Suppressor macrophage treated with lipopolysaccharide for 1 hour (primary cell): Measurements from ENCODE around the gene KRT77.
A peak's percentile ranks its signal among the peaks of the same experiment; 100 is the strongest.

Experiments used
- DNase-seq, 3 donors: peaks; one replicate each; pipeline ENCODE4 v3.0.0-alpha.2; 2020 to 2022

KRT77 gene

GRCh38 chr12:52691076-52691840 lies 12.1 kb downstream of the KRT77 start:
- DNase-seq, result peak in 2 of 3 donors; percentile 24 to 29

DNA sequence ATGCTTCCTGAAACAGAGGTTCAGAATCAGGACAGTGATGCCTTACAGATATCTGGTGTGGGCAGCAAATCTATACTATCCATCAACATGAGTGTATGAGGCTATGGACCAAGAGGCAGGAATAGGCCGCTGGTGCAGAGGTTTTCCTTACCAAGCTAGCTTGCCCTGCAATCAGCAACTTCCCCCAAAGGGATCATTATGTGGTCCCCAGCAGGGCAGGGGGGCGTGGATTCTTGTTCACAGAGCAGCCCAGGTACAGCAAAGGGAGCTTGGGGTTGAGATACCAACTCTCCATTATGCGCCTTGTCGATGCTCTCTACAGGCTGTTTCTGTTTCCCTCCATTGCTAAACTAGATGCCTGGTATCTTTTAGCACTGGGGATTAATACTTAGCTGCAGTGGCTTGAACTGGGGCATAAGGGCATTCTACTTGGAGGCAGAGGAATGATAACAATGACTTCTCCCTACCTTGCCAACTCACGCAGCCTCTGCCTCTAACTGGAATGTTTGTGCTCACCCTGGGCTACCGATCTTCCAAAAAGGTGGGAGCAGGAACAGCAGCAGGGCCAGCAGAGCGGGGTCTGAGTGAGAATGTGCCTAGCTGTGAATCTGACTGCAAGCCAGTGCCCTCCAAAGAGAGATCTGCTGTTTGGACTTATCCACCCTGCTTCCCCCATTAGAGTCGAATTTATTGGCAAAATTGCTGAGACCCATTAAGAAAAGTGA lies 12.8 kb downstream of the KRT77 start:
- DNase-seq, result no peak

DNA sequence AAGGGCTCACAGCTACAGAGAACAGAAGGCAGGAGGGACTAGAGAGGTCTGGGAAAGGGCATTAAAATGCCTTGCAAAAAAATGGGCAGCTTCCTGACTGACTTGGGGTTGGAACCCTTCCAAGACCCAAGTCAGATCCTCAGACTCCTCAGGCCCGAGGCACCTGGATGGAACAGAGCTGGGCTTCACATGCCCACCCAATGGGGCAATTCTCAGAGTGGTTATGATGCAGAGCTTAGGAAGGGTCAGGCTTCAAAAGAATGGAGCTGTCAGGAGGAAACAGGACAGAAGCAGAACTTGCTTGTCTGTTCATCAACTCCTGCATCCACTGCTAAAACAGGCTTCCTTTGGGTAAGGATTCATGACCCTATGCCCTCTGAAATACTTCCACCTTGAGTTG lies 13.4 kb downstream of the KRT77 start:
- no peak for DNase-seq

DNA sequence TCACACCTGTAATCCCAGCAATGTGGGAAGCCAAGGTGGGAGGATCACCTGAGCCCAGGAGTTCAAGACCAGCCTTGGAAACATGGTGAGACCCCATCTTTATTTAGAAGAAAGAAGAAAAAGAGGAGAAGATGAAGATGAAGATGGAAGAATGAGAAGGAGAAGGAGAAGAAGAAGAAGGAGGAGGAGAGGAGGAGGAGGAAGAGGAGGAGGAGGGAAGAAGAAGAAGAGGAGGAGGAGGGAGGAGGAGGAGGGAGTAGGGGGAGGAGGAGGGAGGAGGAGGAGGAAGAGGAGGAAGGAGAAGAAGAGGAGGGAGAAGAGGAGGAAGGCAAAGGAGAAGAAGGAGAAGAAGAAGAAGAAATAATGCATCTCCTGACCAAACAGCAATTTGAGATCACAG lies 14.1 kb downstream of the KRT77 start:
- DNase-seq, result no peak

GRCh38 chr12:52688481-52688880 lies 14.8 kb downstream of the KRT77 start:
- no peak for DNase-seq

DNA sequence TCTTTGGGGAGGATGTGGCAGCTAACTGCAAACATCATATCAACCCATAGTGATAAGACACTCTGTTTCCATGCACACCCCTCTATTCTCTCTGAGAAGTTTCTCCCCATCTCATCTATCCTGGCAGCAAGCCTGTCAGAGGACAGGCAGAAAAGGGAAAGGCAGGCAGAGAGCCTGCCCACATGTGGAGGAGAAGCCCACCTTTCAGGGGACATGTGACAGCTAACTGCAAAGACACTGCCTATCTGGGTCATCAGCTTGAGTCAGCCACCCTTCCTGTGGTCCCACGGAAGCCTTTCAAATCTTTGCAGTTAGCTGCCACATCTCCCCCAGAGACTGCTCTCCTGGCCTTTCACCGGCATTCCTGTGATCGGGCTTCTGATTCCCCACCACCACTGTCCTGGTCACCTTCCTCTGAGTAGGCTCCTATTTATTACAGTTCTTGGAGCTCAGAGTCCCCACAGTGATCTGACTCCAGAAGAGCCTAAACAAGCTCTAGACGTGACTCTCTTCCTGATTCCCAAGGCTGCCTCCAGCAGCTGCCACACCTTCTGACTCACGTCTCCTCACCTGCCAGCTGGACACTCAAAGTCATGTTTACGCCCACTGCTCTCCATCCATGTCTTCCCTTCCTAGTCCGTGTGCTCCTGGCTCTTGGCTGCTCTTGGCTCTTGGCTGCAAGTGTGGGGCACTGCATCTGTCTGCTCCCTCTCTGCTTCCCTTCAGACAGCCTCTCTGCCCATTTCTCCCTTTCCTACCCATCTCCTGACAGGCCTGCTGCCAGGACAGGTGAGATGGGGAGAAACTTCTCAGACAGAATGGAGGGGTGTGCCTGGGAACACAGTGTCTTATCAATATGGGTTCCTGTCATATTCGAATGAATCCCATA lies 15.6 kb downstream of the KRT77 start:
- DNase-seq, result no peak

DNA sequence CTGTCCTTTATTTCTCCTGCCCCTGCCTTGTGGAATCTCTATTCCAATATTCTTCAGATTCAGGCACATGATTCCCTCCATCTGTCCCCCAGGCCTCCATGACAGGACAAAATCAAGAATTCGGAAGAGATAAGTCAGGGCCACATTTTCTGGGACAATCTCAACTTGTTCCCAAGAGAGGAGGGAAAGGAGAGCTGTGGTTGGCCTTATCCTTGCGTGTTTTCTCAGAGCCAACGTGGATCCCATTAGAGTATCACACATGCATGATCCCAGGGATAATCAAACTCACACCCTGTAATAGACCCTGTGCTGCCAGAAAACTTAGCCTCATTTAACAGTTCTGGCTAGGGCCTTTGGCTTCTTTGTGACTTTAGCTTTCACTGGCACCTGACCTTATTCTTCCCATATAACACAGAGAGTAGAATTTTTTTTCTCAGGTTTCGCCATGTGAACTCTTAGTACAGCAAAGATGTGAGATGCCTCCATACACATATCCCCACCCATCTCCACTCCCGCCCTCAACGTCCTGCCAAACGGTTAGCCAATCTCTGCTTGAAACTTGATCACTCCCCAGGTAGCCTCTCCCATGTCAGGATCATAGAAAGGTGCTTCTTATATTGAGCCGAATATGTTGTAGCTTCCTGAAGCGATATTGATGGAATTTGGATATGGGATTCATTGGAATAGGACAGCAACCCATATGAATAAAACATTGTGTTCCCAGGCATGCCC lies 16.4 kb downstream of the KRT77 start:
- DNase-seq, result no peak

DNA sequence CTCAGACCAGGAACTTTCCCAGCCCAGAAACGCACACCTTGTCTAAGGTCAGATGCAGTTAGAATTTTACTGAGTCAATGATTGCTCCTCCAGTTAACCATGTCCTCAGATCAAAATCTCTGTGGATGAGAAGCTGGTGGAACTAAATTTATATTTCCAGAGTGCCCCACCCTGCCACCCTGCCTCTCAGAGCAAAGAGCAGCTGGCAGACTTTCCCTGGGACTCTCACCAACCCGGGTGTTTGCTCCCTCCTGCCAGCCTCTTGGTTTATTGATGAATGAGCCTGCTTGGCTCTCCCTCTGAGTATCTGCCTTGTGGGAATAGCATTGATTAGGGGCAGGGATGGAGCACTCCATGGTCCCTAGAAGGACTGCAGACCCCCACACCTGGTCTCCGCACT lies 17.3 kb downstream of the KRT77 start:
- no peak for DNase-seq

DNA sequence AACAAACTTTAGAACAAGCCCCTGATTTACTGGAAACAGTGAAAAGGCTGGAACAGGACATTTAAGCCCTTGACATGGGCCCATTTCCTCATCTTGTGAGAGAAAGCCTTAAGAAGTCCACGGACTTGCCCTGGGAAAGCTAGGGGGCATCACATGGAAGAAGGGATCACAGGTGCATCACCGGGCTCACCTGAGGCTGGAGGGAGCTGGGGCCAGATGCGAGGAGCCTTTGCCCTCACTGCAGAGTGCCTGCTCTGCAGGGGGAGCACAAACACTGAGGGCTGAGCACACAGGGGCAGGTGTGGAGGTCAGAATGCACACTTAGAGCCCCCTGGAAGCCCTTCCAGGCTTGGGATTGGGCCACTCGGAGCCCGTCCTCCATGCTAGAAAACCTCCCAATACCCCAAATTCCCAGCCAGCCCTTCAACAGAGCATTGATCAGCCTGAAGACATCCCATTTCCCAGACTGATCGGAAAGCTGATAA lies 17.9 kb downstream of the KRT77 start:
- DNase-seq, result no peak

- peak in 1 of 3 donors; percentile 3 for DNase-seq
Observed at GRCh38 chr12:52684431-52684830, 18.9 kb downstream of the KRT77 start.

- no peak for DNase-seq
Observed at GRCh38 chr12:52683575-52684300, 19.6 kb downstream of the KRT77 start.

GRCh38 chr12:52682938-52683574 lies 20.3 kb downstream of the KRT77 start:
- no peak for DNase-seq

- no peak for DNase-seq
Observed at GRCh38 chr12:52682381-52682660, 21.0 kb downstream of the KRT77 start.

DNA sequence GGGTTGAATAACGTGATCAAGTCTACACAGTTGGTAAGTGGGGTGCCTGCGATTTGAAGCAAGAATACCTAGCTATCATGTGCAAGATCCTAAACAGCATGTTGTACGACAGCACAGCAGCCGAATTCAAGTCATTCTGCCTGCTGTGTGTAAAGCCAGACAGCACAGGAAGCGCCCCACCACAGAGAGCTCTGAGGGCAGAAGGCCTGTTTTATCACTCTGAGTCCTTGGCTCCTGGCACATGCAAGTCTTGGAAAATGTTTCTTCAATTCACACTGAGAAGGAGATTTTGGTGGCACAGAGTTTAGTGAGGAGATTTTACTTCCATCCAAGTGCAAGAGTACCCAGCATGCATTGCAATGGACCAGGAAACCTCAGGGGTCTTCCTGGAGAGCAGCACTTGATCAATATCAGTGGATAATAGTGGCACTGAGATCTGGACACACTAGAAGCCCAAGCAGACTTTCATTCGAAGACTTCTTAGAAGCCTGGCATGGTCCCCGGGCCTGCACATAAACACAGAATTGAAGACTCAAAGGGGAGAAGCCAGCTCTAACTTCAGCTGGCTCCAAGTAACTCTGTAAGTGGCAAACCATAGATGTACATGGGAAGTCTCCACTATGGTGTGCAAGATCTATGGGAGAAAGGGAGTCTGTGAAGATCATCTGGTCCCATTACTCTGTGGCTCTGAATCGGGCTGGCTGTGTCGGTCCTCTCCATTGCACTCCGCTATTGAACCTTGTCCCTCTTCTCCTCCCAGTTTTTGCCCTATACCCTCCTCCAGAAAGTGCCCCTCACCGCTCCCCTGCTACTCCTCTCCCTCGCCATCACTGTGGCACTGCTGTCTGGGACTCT lies 21.6 kb downstream of the KRT77 start:
- no peak for DNase-seq

DNA sequence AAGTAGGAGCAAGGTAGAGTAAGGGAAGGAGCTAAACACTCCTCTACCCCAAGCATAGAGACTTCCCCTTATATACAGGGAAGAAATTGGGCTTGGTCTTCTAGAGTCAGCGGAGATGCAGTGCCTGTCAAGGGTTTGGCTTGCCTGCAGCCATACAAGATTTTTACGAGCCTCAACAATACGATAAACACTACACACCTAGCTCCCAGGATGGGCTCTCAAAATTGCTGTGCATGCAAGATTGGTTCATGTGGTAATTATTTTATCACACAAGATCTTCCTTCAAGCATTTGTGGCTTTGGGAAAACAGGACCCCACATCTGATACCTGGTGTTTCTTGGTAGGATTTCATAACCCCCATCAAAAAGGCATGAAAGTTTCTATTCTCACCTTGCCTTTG lies 23.0 kb downstream of the KRT77 start, which contains the start of gene KRT1:
TSS of gene KRT1 (minus strand) at position 45 of the 400 bp plus-strand sequence. CDS start 59 bp downstream, outside the sequence.
- no peak for DNase-seq

DNA sequence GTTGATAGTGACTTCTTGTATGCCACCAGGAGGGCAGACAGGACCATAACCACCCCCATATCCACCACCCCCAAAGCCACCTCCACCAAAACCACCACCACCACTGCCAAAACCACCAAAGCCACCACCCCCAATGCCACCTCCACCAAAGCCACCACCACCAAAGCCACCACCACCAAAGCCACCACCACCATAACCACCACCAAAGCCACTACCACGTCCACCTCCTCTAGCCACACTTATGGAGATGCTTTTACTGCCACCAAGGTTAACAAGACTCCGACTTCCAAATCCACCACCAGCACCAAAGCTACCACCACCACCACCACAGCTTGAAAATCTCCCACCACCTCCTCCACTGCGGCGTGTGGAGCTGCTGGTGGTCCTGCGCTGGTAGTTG lies 23.4 kb downstream of the KRT77 start:
- no peak for DNase-seq

DNA sequence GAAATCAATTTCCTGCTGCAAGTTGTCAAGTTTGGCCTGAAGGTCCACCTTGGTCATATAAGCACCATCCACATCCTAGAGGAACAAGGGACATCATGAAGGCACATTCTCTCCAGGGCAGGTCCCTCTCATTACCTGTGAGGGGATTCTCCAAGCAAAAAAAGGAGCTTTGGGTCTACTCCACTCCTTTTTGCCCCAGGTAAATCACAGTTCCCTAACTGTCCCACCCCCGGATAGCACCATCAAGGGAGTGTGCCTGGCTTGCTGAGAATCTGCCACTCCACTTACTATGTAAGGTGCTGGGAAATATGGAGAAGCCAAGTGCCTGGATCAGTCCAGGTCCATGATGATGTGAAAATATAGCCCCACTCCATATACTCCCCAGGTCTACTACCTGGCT lies 25.7 kb downstream of the KRT77 start:
- DNase-seq, result no peak

GRCh38 chr12:52677126-52677525 lies 26.2 kb downstream of the KRT77 start:
- no peak for DNase-seq

GRCh38 chr12:52676163-52676562 lies 27.2 kb downstream of the KRT77 start:
- DNase-seq, result no peak

DNA sequence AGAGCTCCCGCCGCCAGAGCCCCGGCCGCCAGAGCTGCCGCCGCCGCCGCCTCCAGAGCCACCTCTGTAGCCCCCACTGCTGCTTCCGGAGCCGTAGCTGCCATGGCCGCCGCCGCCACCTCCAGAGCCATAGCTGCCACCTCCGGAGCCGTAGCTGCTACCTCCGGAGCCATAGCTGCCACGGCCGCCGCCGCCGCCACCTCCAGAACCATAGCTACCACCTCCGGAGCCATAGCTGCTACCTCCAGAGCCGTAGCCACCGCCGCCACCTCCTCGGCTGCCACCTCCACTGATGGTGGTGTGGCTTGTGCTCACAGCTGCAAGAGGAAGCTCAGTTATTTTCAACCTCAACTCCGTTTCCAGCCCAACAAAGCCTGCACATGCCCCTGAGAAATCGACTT lies 28.0 kb downstream of the KRT77 start:
- DNase-seq, result no peak

DNA sequence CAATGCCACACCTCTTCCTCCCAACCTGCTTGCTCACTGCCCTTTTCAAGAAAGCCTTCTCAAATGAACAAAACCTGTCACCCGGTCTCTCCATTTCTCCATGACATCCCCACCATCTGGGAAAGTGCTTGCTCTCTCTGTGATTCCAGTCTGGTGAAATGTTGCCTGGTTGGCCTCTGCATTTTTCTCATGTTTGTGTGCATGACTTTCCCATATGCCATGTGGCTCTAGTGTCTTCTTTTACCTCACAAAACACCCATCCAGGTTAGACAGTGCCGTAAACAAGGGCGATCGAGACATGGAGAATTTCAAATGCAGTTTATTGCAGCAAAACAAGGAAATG lies 28.9 kb downstream of the KRT77 start:
- no peak for DNase-seq
